Subcutaneous abdominal adipose tissue (tissue), 5 donors: ENCODE data around the gene PAX5.

Experiments
- H3K27ac ChIP-seq: one replicate; pipeline ENCODE4 v1.7.0; 2013; ENCODE audit warnings: low read depth, mild to moderate bottlenecking, inconsistent platforms, low read length, moderate library complexity
- H3K27me3 ChIP-seq, 5 donors: one replicate each; pipeline ENCODE4 v1.7.0; 2013; ENCODE audit warnings: low read length in 5 of 5, inconsistent platforms in 1 of 5; ENCODE audit not compliant: control insufficient read depth in 5 of 5, insufficient read depth in 4 of 5
- H3K36me3 ChIP-seq, 5 donors: one replicate each; pipeline ENCODE4 v1.7.0; 2013; ENCODE audit warnings: low read length in 5 of 5; ENCODE audit not compliant: control insufficient read depth in 5 of 5, insufficient read depth in 5 of 5
- H3K4me1 ChIP-seq, 5 donors: one replicate each; pipeline ENCODE4 v1.7.0; 2013; ENCODE audit warnings: low read length in 5 of 5, mild to moderate bottlenecking in 3 of 5, moderate library complexity in 1 of 5; ENCODE audit not compliant: control insufficient read depth in 5 of 5, insufficient read depth in 5 of 5
- H3K4me3 ChIP-seq, 5 donors: one replicate each; pipeline ENCODE4 v1.7.0; 2013; ENCODE audit warnings: low read length in 5 of 5, low read depth in 1 of 5
- H3K9ac ChIP-seq, 5 donors: one replicate each; pipeline ENCODE4 v1.7.0; 2013; ENCODE audit warnings: low read length in 5 of 5, mild to moderate bottlenecking in 4 of 5, moderate library complexity in 3 of 5
- H3K9me3 ChIP-seq, 5 donors: one replicate each; pipeline ENCODE4 v1.7.0; 2013; ENCODE audit warnings: low read length in 5 of 5; ENCODE audit not compliant: control insufficient read depth in 5 of 5
- donor health status: healthy.
- donor health status: healthy.
- donor health status: healthy.
- donor health status: healthy.
- donor health status: healthy.

The PAX5 gene

DNA sequence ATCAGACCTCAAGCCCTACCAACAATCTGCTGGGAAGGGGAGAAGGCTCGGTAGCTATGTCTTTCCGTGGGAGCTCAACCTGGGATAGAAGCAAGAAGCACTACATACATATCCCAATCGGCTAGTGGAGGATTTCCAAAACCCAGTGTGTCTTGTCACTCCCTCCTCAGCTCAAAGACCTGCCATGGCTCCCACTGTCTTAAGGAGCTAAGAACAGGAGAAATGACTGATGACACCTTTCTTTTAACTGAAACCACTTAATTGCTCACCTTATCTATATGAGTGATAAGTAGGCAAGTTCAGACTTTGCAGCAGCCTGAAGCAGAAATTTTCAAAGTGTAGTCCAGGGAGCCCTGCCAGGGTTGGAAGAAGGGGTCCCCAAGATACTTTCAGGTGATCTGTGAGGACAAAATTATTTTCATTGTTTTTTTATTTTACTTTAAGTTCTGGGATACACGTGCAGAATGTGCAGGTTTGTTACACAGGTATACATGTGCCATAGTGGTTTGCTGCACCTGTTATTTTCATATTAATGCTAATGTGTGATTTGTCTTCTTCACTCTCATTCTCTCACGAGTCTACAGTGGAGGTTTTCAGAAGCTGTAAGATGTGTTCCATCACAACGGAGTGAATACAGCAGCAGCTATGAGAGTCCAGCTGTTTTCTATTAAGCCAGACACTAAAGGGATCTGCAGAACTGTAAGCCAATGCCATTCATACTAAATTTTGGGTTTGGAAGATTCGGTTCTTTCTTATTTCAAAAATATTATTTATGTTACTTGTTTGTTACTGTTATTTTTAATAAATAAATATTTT lies 41.4 kb downstream of the PAX5 start:
- Histone ChIP-seq H3K27me3 (peaks cover 28 to 43% (median 29%) of the 10 kb centered on the region in 5 donors), H3K36me3 (no peaks in the 10 kb centered on the region), H3K4me3 (no peak overlapping the region), H3K4me1 (peaks cover 0 to 6% (median 3%) of the 10 kb centered on the region in 5 donors), H3K9ac (no peak overlapping the region), H3K9me3 (peaks cover 11 to 23% (median 18%) of the 10 kb centered on the region in 5 donors), H3K27ac (no peak overlapping the region)

DNA sequence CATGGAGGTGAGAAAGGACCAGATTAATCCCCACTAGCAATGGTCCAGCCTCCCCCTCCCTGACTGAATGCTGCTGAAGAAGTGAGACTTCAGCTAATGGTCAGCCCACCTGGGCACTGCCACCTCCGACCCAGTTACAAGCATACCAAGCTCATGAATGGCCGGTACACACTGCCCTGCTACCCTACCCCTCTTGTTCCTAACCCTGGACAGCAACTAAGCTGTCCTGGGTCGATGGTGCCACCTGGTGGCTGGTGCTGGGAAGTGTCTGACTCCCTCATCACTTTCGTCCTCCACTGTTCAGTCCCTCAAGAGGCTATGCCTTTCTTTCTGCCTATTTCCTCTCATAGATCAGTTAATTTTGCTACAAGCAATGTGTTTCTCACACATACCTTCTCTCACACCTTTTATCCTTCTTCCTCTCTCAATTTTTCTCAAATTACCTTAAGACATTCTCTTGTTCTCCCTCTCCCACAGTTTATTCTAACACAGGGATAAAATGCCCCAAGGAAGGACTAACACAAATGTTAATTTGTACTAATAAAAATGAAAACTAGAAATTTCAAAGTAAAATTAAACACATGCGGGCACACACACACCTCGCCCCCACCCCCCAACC lies 42.4 kb downstream of the PAX5 start:
- peak overlapping the region in 3 of 5 donors; percentile 17 to 41 (median 23) for H3K4me3 ChIP-seq
- no peak overlapping the region for H3K27ac ChIP-seq
- peaks cover 0 to 9% (median 4%) of the 10 kb centered on the region in 5 donors for H3K4me1 ChIP-seq
- H3K9ac ChIP-seq = no peak overlapping the region
- peaks cover 11 to 23% (median 18%) of the 10 kb centered on the region in 5 donors for H3K9me3 ChIP-seq
- peaks cover 33 to 53% (median 38%) of the 10 kb centered on the region in 5 donors for H3K27me3 ChIP-seq
- no peaks in the 10 kb centered on the region for H3K36me3 ChIP-seq

DNA sequence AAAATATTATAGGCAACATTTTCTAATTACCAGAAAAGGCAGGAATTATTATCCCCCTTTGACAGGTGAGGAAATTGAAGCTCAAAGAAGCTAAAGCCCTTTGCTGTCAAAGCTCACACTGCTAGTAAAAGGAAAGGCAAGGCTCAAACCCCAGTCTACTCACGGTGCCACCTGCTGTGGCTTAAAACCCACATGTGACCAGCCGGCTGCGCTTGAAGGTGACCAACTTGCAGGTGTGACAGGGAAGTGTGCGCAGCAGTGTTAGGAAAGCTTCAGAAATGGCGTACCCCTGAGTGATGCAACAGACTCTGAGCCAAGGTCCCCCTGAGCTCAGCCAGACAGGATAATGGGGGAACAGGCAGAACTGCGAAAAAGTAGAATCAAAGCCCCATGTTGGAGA lies 45.2 kb downstream of the PAX5 start:
- H3K9ac ChIP-seq = no peak overlapping the region
- H3K4me1 ChIP-seq = peaks cover 0 to 8% (median 6%) of the 10 kb centered on the region in 5 donors
- H3K9me3 ChIP-seq = peaks cover 11 to 23% (median 18%) of the 10 kb centered on the region in 5 donors
- H3K36me3 ChIP-seq = no peaks in the 10 kb centered on the region
- H3K27ac ChIP-seq = no peak overlapping the region
- H3K27me3 ChIP-seq = peaks cover 48 to 58% (median 50%) of the 10 kb centered on the region in 5 donors
- no peak overlapping the region for H3K4me3 ChIP-seq

DNA sequence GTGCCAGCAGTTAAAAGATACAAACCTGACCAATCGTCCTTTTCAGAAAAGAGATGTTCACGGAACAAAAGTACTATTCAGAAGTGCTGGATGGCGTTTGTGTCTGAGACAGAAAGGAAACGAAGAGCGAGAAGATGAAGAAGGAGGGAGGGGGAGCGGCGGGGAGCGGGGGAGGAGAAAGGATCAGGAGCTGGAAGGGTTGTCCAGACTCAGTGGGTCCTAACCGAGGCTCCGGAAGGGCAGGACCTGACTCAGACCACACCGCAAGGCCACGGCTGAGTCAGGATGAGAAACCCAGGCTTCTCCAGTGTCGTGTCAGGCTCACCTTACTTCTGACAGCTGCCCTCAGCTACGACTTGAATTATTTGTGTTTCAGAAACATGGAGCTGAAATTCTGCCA lies 46.2 kb downstream of the PAX5 start:
- Histone ChIP-seq H3K9ac (no peak overlapping the region), H3K4me1 (peaks cover 0 to 8% (median 6%) of the 10 kb centered on the region in 5 donors), H3K9me3 (peaks cover 11 to 23% (median 18%) of the 10 kb centered on the region in 5 donors), H3K4me3 (no peak overlapping the region), H3K27ac (no peak overlapping the region), H3K36me3 (no peaks in the 10 kb centered on the region), H3K27me3 (peaks cover 50 to 61% (median 54%) of the 10 kb centered on the region in 5 donors)

DNA sequence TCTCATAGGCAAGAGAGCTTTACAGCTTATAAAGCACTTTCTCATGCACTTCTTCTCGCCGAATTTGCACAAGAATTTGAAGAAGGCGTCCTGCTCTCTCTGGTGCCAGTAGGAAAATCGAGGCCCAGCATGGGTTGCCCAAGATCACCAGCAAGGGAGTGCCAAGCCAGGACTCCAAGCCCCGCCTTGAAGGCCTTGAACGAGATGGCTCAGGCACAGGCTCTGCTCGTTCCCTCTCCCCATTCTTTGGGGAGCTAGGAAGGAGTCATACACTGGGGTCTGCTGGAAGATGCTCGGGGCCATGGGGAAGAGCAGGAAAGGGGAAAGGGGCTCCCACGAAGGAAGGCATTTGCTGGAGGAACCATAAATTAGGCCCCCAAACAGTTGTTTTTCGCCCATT lies 46.7 kb downstream of the PAX5 start:
- H3K9ac ChIP-seq = no peak overlapping the region
- H3K9me3 ChIP-seq = peaks cover 11 to 23% (median 18%) of the 10 kb centered on the region in 5 donors
- no peak overlapping the region for H3K27ac ChIP-seq
- no peak overlapping the region for H3K4me3 ChIP-seq
- peaks cover 0 to 8% (median 6%) of the 10 kb centered on the region in 5 donors for H3K4me1 ChIP-seq
- no peaks in the 10 kb centered on the region for H3K36me3 ChIP-seq
- peaks cover 53 to 61% (median 55%) of the 10 kb centered on the region in 5 donors for H3K27me3 ChIP-seq

DNA sequence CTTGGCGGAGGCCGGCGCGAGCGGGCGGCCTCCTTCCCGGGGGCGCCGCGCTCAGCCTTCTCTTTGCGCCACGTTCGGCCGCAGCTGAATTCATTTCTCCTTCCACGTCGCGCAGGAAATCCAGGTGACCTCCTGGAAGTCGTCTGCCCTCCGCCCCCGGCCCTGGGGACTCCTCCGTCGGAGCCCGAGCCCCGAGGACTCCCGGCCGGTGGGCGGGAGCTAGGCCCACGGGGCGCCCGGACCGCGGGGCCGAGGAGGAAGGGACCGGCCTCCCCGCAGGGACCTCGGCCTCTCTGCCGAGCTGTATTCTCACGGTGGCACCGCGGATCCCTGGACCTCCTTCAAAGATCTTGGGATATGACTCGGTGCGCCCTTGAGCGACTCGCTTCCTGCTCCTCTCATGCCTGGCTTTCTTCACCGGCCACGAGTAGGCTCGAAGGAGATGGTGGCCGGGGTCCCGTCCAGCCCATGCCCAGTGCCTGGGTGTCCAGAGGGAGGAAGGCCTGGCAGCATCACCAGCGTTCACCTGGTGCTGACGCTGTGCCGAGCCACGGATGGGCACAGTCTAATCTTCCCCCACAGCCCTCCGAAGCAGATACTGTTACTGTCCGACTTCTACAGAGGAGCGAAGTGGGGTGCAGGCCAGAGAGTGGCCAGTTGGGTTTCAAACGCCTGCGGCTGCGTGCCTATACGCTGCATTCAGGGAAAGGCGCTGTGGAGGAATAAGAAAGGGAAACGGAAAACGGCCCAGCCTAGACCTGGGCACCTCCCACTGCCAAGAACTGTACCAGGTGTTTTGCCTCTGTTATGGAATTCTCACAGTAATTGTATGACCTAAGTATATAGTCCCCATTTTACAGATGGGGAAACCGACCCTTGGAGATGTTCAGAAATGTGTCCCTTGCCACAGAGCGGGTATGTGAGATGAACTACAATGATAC lies 47.3 kb downstream of the PAX5 start:
- peaks cover 0 to 8% (median 6%) of the 10 kb centered on the region in 5 donors for H3K4me1 ChIP-seq
- H3K9ac ChIP-seq = no peak overlapping the region
- H3K27me3 ChIP-seq = peaks cover 54 to 62% (median 58%) of the 10 kb centered on the region in 5 donors
- H3K9me3 ChIP-seq = peaks cover 11 to 23% (median 18%) of the 10 kb centered on the region in 5 donors
- H3K27ac ChIP-seq = no peak overlapping the region
- no peak overlapping the region for H3K4me3 ChIP-seq
- no peaks in the 10 kb centered on the region for H3K36me3 ChIP-seq

DNA sequence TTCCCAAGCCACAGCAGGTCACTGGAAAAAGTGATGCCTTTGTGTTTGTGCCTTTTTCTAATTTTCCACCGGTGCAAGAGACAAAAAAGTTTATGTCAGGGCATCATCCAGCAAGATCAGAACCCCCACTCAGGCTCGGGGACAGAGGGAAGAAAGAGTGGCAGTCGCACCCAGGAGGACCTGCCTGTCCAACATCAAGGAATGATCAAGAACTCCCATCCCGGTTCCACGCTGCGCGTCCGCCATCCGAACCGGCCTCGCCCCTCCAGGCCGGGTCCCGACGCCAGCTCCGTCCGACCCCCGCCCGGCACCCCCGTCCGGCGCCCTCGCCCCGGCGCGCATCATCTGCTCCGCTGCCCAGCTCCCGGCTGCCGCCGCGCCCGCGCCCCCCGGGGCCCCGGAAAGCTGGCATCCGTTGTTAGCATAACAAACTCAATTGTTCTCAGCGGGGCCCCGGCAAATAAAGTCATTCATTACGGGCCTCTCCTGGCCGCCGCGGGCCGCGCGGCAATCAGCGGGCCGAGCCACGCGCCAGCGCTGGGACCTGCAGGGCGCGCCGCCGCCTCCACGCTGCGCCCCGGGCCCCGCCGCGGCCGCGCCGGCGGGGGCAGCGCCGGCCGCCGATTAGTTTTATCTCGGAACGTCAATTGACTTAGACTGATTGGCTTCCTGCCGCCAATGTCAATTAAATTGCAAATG lies 48.1 kb downstream of the PAX5 start:
- Histone ChIP-seq H3K4me1 (peaks cover 0 to 8% (median 6%) of the 10 kb centered on the region in 5 donors), H3K4me3 (no peak overlapping the region), H3K9me3 (peaks cover 3 to 15% (median 10%) of the 10 kb centered on the region in 5 donors), H3K27me3 (peaks cover 52 to 64% (median 56%) of the 10 kb centered on the region in 5 donors), H3K36me3 (no peaks in the 10 kb centered on the region), H3K27ac (no peak overlapping the region), H3K9ac (no peak overlapping the region)

DNA sequence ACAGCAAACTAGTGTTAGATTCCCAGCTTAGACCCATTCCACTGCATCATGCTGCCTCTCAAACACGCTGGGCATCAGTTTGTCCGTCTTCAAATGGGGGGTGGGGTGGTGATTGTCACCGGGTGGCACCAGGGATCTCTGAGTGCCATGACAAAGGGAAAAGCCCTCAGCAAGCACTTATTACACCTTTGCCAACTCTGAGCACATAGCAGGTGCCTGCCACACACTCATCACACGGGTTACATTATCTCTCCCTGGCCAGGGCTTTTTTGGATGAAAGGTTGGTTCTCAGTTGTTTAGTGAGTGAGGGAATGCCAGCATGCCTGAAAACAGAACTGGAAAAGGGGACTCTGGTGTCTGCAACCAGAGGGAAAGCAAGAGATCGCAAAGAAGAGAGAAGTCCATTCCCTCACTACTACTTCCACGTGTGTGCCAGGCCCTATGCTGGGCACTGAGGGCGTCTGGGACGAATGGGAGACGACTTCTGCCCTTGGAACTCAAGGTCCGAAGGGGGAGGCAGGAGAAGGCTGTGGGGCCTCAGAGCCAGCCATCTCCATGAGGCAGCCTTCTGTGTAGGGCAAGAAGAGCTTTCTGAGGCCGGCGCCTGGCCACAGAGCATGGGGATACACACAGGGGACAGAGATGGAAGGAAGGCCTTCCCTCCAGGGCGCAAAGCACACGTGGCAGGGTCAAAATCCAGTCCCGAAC lies 48.9 kb downstream of the PAX5 start:
- Histone ChIP-seq H3K4me3 (no peak overlapping the region), H3K4me1 (peaks cover 0 to 8% (median 6%) of the 10 kb centered on the region in 5 donors), H3K9ac (no peak overlapping the region), H3K27me3 (peaks cover 50 to 69% (median 60%) of the 10 kb centered on the region in 5 donors), H3K9me3 (peaks cover 0 to 8% (median 5%) of the 10 kb centered on the region in 5 donors), H3K27ac (no peak overlapping the region), H3K36me3 (no peaks in the 10 kb centered on the region)
